Retina (tissue), 1 donor: ENCODE data around the gene FNBP1.

Experiments
- DNase-seq: peaks from one replicate; pipeline ENCODE4 v3.0.0-alpha.2; 2016

FNBP1 gene

DNA sequence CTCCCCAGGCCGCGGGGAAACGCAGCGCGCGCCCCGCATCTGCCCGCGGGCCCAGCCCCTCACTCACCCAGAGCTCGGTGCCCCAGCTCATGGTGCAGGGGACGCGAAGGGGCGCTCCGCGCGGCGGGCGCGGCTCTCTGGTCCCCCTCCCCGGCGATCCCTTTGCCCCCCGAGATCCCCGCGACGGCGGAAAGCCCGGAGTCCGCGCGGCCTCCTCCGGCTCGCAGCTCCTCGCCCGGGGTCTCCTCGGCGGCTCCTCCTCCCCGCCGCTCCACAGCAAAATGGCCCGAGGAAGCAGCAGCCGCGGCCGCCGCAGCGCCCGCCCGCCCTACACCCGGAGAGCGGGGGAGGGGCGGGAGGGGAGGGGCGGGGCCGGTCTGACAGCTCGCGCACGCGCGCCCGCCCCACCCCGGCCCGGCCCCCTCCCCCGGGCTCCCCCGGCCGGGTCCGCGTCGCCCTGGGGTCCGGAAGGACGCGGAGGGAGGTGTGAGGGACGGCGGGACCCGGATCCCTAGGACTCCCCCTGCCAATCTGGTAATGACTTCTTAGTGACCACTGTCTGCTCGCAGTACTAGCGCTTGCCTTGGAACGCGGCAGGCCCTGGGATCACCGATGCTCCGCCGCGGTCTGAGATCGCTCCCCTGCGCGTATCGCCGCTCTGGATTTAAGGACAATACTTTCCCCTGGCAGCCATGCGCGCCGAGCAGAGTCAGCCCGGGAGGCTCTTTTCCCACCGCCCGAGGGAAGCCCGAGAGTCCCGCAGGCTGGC is at the start of gene FNBP1:
TSS of gene FNBP1 (minus strand) at position 305 of the 769 bp plus-strand sequence. CDS start at position 91, 214 bp downstream.
- DNase-seq: peak; percentile 91

DNA sequence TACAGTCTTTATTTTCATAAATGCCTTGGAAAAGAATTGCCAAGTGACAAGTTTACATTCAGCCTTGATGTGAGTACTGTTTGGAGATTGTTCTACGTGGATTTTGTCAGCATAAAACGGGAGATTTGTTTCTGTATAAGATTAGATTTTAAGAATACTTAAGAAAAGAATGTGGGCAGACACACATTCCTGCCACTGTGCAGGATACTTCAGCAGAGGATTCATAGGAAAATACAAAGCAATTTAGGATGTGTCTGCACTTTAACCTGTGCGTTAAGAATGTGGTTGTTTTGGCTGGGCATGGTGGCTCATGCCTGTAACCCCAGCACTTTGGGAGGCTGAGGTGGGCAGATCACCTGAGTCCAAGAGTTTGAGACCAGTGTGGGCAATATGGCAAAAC is 47.9 kb upstream of the FNBP1 start:
- no peak for DNase-seq

DNA sequence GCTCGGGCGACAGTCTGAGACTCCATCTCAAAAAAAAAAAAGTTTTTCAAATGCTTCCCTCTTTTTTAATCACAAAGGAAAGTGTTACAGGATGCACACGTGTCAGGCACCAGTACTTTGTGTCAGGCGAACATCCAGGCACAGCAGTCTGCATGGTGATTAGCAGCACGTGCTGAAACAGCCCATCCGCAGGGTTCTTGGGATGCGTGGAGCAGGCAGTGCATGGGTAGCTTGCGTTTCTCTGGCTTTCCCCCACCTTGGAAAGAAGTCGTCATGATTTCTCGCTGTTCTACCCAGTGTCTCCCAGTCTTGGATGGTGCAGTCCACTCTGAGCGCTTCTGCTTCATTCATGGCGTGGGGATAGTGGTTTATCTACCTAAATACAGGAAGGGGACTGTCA is 46.2 kb upstream of the FNBP1 start:
- DNase-seq: no peak

DNA sequence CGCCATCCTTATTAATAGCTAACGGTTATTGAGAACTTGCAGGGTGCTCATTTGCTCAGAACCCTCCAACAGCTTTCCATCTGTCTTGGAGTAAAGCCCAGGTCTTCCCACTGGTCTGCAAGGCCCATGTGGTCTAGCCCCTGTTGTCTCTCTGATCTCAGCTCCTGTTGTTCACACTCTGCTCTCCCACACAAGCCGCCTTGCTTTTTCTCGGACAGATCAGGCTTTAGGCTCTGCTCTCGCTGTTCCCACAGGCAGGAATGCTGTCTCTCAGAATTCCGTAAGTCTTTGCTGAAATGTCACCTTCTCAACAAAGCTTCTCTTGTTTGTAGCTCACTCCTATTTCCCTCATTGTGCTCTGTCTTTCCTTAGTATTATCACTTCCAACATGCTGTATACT is 45.1 kb upstream of the FNBP1 start:
- DNase-seq: no peak

DNA sequence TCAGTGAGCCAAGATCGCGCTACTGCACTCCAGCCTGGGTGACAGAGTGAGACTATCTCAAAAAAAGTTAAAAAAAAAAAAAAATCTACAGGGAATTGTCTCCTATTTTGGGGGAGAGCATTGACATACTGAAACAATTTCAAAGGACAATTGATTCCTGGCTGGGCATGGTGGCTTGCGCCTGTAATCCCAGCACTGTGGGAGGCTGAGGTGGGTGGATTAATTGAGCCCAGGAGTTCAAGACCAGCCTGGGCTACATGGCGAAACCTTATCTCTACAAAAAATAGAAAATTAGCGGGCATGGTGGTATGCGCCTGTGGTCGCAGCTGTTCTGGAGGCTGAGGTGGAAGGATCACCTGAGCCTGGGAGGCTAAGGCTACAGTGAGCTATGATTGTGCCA is 41.3 kb upstream of the FNBP1 start:
- DNase-seq: no peak

DNA sequence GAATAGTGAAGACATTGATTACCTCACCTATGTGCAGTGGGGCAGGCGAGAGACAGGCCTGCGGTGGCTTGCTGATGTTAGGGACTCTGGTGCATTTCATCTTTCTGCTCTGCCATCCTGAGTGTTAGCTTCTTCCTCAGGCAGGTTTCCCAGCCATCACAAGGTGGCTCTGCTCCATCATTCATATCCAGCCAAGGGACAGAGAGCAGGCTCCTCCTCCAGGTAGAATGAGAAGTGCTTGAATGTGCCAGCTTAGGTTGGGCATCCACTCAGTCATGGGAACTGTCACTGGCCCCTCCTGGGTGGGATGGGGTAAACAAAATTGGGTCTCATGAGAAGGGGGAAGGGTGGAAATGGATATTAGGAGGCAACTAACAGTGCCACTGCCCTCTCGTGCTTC is 35.6 kb upstream of the FNBP1 start:
- DNase-seq: no peak

DNA sequence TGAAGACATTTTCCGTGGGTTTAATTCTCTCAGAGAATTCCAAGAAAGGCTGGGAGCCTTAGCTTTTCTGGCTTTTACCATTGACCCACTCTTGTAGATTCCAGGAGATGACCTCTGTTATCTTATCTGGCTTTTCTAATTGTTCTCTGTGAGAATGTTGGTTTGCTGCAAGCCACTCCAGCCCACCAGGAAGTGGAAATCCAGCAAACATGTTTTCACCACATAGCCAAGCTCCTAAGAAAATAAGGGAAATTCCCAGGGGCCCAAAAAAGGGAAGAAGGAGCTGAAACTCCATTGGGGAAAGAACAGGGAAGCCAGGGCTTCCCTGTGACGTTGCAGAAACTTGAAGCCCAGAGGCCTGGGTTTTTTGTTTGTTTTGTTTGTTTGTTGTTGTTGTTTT is 30.4 kb upstream of the FNBP1 start:
- peak; percentile 12 for DNase-seq

DNA sequence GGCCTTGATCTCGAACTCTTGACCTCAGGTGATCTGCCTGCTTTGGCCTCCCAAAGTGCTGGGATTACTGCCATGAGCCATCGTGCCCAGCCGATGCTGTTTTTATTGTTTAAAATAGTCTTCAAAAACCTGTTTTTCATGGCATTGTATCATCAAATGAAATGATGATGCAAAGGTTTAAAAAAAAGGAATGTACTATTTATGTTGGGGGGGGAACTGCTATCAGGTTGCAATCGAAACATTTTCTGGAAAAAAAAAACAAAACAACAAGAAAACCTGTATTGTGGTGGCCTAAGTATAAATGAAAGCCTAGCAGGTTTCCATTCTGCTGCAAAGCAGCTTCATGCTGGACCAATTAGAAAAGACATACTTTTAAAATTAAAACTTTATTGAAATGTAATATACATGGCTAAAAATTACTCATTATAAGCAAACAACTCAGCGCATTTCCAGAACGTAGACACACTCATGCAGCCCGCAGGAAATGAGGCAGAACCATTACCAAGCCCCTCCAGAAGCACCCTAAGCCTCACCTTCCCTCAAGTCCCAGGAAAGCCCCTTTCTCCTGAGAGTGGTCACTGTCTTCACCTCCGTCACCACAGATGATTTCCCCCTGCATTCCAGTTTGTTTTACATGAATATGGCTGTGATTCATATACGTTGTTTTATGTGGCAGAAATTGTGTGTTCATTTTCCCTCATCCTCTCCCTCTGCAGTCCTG is 29.7 kb upstream of the FNBP1 start:
- DNase-seq: no peak

DNA sequence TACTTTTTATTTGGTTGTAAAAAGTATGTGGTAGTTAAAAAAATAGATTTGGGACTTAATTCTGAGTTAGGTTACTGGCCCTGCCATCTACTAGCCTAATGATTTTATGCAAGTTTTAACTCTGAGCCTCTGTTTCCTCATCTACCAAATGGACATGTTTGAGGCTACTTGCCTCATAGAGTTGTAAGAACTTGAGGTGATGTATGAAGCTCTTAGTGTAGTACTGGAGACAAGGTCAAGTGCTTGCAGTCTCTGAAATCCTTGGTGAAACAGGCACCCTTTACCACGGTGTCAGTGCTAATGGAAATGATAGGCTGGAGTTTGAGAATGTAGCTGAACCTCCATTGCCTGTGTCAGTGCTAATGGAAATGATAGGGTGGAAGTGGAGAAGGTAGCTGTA is 26.1 kb upstream of the FNBP1 start:
- no peak for DNase-seq

DNA sequence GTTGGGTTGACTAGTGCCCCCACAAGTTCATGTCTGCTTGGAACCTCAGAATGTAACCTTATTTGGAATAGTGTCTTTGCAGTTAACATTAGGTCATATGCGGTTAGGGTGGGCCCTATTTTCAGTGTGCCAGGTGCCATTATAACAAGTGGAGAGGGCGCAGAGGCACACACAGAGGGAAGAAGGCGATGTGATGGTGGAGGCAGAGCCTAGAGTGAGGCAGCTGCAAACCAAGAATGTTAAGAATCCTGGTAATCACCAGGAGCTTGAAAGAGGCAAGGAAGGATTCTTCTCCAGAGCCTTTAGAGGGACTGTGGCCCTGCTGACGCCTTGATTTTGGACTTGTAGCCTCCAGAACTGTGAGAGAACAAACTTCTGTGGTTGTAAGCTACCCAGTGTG is 21.6 kb upstream of the FNBP1 start:
- DNase-seq: no peak

DNA sequence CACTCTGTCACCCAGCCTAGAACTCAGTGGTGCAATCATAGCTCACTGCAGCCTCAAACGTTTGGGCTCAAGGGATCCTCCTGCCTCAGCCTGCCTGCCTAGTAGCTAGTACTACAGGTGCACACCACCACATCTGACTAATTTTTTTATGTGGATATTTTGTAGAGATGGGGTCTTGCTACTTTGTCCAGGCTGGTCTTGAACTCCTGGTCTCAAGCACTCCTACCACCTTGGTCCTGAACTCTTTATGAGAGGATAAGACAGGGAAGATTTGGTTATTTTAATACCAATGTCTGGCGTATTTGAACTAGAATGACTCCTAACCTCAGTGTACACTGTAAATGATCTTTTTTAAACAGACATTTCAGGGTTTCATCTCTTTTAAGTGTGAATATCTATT is 19.8 kb upstream of the FNBP1 start:
- no peak for DNase-seq

DNA sequence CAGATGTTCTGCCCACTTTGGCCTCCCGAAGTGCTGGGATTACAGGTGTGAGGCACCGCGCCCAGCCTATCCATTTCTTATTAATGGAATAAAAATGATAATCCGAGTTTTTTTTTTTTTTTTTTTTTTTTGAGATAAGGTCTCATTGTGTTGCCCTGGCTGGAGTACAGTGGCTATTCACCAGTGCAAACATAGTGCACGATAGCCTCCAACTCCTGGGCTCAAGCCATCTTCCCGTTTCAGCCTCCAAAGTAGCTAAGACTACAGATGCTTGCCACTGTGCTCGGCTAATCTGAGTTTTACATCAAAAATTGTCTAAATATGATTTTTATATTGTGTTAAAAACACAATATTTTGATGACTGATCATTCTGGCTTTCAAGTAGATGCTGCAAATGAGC is 17.3 kb upstream of the FNBP1 start:
- DNase-seq: no peak

DNA sequence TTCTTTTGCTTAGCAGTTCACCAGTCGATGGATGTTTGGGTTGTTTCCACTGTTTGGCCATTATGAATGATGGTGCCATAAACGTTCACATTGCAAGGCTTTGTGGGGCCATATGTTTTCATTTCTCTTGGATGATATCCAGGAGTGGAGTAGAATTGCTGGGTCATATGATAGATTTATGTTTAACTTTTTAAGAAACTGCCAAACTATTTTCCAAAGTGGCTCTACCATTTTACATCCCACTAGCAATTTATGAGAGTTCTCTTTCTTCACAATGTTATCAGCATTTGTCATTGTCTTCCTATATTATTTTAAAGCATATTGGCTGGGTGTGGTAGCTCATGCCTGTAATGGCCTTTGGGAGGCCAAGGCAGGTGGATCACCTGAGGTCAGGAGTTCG is 15.9 kb upstream of the FNBP1 start:
- DNase-seq: no peak

DNA sequence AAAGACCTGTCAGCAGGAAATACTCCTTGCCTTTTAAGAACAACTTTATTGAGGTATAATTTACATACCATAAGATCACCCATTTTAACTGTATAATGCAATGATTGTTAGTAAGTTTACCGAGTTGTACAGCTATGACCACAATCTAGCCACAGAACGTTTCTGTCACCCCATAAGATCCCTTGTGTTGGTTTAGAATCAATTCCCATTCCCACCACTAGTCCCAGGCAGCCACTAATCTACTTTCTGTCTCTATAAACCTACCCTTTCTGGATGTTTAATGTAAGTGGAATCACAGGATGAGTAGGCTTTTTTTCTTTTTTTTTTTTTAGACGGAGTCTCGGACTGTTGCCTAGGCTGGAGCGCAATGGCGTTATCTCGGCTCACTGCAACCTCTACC is 15.2 kb upstream of the FNBP1 start:
- DNase-seq: no peak

DNA sequence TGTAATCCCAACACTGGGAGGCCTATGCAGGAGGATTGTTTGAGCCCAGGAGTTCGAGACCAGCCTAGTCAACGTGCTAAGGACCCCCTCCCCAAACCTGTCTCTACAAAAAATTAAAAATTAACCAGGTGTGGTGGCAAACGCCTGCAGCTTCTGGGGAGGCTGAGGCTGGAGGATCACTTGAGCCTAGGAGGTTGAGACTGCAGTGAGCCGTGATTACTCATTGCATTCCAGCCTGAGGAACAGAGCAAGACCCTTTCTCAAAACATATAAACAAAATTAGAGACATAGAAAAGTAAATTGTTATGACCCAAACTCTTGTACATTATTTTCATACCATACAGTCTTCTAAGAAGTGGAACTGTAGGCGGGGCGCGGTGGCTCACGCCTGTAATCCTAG is 11.8 kb upstream of the FNBP1 start:
- no peak for DNase-seq

DNA sequence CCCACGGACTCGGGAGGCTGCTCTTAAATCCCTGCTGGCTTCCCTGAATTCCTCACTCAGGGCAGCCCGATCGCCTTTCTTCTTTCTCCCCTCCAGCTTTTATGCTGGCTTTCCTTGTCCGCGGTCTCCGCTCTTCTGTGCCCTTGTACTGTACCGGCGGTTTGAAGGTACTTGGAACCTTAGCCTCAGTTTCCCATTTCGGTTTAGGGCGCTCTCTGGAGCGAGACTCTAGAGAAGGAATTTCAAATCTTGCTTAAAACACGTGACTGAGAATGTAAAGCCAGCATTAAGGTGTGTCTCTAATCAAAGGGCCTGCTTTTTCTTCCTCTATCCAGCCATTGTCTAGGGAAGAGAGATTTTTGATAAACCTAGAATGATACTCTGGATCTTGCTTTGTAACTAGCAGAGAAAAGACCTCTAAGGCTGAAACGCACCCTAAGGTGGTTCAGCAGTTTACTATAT is 11.4 kb upstream of the FNBP1 start:
- DNase-seq: no peak

DNA sequence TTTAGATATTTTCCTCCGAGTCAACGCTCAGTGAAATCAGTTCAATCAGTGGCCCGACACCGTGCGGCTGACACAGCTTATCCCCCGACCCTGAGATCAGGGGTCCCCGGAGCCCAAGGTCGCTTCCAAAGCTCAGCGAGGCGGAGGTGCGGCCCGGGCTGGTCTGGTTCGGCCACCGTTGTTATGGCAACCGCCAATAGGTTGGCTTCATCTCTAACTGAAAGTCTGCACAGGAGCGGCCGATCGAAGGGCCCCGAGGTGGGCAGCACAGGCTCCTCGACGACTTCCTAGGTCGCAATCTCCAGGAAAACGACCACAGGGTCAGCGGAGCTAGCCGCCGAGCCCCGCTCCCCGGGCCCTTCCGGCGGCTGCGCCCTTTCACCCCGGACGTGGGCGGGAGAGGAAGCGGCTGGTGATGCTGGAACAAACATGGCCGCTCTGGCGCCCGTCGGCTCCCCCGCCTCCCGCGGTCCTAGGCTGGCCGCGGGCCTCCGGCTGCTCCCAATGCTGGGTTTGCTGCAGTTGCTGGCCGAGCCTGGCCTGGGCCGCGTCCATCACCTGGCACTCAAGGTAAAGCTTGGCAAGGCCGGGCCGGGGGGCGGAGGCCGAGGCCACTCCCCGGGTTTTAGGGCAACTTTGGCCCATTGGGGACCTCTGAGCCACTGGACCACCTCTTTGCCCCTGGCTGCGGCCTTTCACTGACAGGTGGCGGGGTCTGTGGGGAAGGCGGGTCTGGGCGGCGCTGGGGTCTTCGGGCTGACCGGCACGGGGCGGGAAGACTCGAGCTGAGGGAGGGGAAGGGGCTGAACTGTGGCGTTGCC is 10.7 kb upstream of the FNBP1 start, which contains the start of gene GPR107:
TSS of gene GPR107 (plus strand) at position 403 of the 821 bp plus-strand sequence. CDS start at position 430, 27 bp downstream.
- peak; percentile 95 for DNase-seq

DNA sequence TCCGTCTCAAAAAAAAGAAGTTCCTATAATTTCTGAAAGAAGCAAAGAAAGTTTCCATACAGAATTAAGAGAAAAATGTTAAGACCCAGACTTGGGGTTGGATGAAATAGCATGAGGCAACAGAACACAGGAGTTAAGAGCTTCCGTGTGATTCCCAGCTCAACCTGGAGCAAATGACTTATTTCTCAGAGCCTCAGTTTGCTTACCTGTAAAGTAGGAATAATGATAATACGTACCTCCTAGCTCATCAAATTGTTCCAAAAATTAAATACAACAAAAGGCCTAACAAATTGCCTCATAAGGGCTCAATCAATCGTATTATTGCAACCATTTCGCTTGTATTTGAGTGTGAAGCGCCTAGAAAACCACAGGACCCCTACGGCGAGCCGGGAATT is 10.1 kb upstream of the FNBP1 start:
- no peak for DNase-seq

DNA sequence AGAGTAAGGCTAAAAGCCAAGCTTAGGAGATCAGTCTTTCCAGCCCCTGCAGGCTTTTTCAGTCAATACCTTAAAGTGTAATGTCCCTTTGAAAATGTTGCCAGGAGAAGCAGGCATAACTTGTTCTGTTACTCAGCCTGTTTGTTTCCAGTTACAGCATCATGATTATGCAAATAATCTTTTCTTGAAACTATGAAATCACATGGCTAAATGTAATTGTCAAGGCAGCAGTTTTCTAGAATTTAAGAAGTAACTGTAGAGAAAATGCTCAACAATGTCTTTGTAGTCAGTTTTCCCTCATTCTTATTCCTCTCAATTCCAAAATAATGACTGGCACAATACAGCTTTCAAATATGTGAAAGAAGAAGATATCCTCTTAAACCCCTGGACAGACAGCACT is 8.9 kb upstream of the FNBP1 start:
- DNase-seq: no peak

DNA sequence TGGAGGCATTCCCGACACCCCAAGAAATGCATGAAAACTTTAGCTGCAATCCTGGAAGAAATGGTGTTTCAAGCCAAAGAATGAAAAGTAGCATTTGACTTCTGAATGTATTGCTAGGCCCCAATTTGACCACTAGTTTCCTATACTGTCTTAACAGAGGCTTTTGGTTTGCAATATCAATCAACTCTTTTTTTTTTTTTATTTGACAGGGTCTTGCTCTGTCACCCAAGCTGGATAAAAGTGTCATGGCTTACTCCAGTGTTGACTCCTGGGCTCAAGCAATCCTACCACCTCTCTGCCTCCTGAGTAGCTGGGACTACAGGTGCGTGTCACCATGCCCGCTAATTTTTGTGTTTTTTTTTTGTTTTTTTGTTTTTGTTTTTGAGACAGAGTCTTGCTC is 7.5 kb upstream of the FNBP1 start:
- no peak for DNase-seq

DNA sequence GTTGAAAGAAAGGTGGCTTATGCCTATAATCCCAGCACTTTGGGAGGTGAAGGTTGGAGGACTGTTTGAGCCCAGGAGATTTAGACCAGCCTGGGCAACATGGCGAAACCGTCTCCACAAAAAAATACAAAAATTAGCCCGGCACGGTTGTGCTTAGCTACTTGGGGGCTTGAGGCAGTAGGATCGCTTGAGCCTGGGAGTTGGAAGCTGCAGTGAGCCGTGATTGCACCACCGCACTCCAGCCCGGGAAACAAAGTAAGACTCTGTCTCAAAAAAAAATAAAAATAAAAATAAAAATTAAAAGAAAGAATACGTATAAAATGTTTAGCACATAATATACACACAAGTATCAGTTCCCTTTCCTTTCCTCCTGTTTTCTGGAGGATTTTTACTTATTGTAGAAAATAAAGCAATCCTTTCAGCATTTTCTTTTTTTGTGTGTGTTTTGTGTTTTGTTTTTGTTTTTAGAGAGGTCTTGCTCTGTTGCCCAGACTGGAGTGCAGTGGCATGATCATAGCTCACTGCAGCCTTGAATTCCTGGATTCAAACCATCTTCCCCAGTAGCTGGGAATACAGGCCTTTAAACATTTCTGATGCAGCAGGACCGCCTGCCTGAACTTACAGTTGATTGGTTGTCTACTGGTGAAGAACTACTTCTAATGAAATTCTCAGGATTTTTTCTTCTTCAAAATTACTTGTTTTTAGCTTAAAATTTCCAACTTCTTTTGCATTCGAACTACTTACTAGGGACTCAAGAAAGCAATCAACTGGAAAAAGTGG is 6.6 kb upstream of the FNBP1 start:
- DNase-seq: no peak

DNA sequence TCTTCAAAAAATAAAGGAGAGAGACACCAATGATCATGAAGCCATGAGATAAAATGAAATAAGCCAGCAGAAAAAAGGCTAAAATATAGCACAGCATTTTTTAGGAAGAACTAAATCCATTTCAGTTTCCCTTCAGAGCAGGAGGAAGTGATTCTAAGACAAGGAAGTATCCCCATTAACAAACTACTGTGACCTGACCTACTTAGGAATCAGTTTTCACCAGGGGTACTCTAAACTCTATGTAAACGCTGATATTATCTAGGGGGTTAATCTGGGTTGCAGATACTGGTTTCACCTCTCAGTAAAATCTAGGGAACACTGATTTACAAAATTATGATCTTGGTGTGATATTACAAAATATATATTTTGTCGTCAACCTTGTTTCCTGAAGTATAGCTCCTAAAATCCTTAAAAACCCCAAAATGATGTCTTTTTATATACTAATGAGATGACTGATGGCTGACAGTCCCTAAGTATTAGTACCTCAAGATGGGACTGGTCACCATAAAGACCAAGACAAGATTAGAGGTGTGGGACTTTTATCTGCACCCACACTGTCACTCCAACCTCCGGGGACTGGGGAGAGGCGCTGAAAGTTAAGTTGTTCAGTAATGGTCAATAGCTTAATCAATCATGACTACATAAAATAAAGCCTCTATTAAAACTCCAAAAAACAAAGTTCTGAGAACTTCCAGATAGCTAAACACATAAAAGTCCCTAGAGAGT is 2.9 kb upstream of the FNBP1 start:
- DNase-seq: no peak
